ENCODE measurements around the gene HSPA12B. TPM values are rescaled to one million over a fixed set of nuclear protein-coding genes. Genes with fewer than 3 reads are reported as not detected.

Gene HSPA12B
- total RNA-seq, 1 experiment from 2014 or later, result 2.7 TPM

DNA sequence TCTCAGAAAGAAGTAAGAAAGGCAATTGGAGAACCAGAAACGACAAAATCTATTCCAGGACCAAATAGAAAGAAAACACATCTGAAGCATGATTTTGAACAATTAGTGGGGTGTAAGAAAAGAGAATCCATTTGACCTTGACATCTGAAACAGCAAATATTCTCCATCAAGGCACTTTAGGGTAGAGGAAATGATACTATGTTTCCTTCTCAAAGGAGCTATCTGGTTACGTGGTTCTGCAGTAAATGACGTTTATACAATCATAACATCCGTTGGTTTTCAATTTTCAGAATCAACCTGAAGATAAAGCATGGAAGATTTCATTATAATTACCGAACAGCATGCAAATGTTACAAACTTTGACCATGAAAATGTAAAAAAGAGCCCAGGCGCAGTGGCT lies 11.9 kb upstream of the HSPA12B start:
- H3K9me3 ChIP-seq (ENCODE audit: control insufficient read depth, low read depth, low read length), result no peaks in the 10 kb centered on the region
- H3K27ac ChIP-seq (ENCODE audit: insufficient read length, low read depth, low read length), result no peak overlapping the region
- no peak overlapping the region for H3K4me3 Mint-ChIP-seq
- TF ChIP-seq, protein P1, sequence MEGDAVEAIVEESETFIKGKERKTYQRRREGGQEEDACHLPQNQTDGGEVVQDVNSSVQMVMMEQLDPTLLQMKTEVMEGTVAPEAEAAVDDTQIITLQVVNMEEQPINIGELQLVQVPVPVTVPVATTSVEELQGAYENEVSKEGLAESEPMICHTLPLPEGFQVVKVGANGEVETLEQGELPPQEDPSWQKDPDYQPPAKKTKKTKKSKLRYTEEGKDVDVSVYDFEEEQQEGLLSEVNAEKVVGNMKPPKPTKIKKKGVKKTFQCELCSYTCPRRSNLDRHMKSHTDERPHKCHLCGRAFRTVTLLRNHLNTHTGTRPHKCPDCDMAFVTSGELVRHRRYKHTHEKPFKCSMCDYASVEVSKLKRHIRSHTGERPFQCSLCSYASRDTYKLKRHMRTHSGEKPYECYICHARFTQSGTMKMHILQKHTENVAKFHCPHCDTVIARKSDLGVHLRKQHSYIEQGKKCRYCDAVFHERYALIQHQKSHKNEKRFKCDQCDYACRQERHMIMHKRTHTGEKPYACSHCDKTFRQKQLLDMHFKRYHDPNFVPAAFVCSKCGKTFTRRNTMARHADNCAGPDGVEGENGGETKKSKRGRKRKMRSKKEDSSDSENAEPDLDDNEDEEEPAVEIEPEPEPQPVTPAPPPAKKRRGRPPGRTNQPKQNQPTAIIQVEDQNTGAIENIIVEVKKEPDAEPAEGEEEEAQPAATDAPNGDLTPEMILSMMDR (conservative IDR thresholded peaks at IDR 0.05), result no peak
- no peak overlapping the region for H2AK5ac ChIP-seq (ENCODE audit: insufficient read length, low read length)
- H3K14ac ChIP-seq (ENCODE audit: insufficient read depth, low read length), result no peak overlapping the region
- no peak overlapping the region for H2BK120ac ChIP-seq (ENCODE audit: low read depth, low read length, poor library complexity, severe bottlenecking)
- no peaks in the 10 kb centered on the region; the same call in 1 of the 2 replicates for H3K27me3 ChIP-seq (ENCODE audit: insufficient read depth, low read length)
- no peak overlapping the region for H3K4ac ChIP-seq (ENCODE audit: low read depth, low read length)
- H4K5ac ChIP-seq (ENCODE audit: insufficient read length, low read depth, low read length), result no peak overlapping the region
- H3K36me3 Mint-ChIP-seq (ENCODE audit: insufficient read depth in 1 of 3, low read depth in 3 of 3), result no peaks in the 10 kb centered on the region
- H2BK15ac ChIP-seq (ENCODE audit: low read depth, low read length), result no peak overlapping the region
- H2BK5ac ChIP-seq (ENCODE audit: insufficient read length, low read length), result no peak overlapping the region
- H3K9ac ChIP-seq (ENCODE audit: extremely low read depth, insufficient read length, low read length), result no peak overlapping the region
- no peak for DNase-seq
- no peak overlapping the region for H4K8ac ChIP-seq (replicated peaks; ENCODE audit: insufficient read length, low read depth, low read length)
- H4K20me1 ChIP-seq (ENCODE audit: control insufficient read depth, insufficient read depth, insufficient read length), result no peaks in the 10 kb centered on the region
- H3K23ac ChIP-seq (ENCODE audit: insufficient read length, low read depth, low read length), result no peak overlapping the region
- no peak overlapping the region for H2BK12ac ChIP-seq (ENCODE audit: insufficient read length, low read depth, low read length)
- H3K4me1 ChIP-seq (ENCODE audit: insufficient read depth, low read length), result no peaks in the 10 kb centered on the region
- H3T11ph ChIP-seq (ENCODE audit: low read length), result no peak overlapping the region
- no peak overlapping the region for H3K18ac ChIP-seq (ENCODE audit: insufficient read length, low read depth, low read length)
- H3K23me2 ChIP-seq (ENCODE audit: insufficient read length, low read depth, low read length, poor library complexity, severe bottlenecking), result no peaks in the 10 kb centered on the region
- peaks cover 3% of the 10 kb centered on the region for H3K27me3 Mint-ChIP-seq (ENCODE audit: low read depth)
- peaks cover 0 to 3% of the 10 kb centered on the region in 2 experiments; a peak in 1 of 5 replicates for H3K9me3 Mint-ChIP-seq
- H3K4me1 Mint-ChIP-seq, result peaks cover 6 to 8% of the 10 kb centered on the region in 2 experiments
- no CpG with 5 or more reads among the region's 6 CpGs for WGBS (ENCODE audit: extremely low coverage, insufficient read length, low lambda C conversion rate)
- no peak overlapping the region for H2BK20ac ChIP-seq (ENCODE audit: low read depth, low read length, poor library complexity, severe bottlenecking)
- H4K91ac ChIP-seq (ENCODE audit: insufficient read length, low read depth, low read length), result no peak overlapping the region
- H3K79me1 ChIP-seq (ENCODE audit: insufficient read depth, low read depth, low read length, poor library complexity, severe bottlenecking), result no peaks in the 10 kb centered on the region
- H3K79me2 ChIP-seq (ENCODE audit: insufficient read depth, low read length), result no peaks in the 10 kb centered on the region
- H3K4me2 ChIP-seq (ENCODE audit: insufficient read depth, insufficient read length, low read length), result no peak overlapping the region
- H3K27ac Mint-ChIP-seq, result peak overlapping the region in 1 of 3 experiments; percentile 10; a peak in 1 of 7 replicates
- no peak overlapping the region for H2AFZ ChIP-seq (ENCODE audit: low read length)
- H3K56ac ChIP-seq (ENCODE audit: insufficient read length, low read depth, low read length), result no peak overlapping the region

All from H9 (cell line).